OCI-LY7 (cell line): ENCODE measurements around the gene PNO1.

ENCODE experiments used
- CTCF ChIP-seq: fragments of 200-600 bp; sonication (generic); conservative IDR thresholded peaks from 2 replicates; pipeline ENCODE4 v1.5.1; 2014; ENCODE audit warnings: mild to moderate bottlenecking, antibody characterized with exemption, low read length, moderate library complexity, mixed read lengths
- EZH2phosphoT487 ChIP-seq: fragments of 200-600 bp; sonication (generic); IDR thresholded peaks from 2 replicates; pipeline ENCODE4 v1.6.1; 2018; ENCODE audit warnings: low read depth, borderline replicate concordance, mild to moderate bottlenecking, mixed run types, antibody characterized with exemption, low read length, moderate library complexity, mixed read lengths

- no peak for TF ChIP-seq CTCF
- no peak for TF ChIP-seq EZH2phosphoT487
Observed at GRCh38 chr2:68134120-68134519, 23.6 kb upstream of the PNO1 start.
